ENCODE measurements around the gene ABCB9.

Gene ABCB9

DNA sequence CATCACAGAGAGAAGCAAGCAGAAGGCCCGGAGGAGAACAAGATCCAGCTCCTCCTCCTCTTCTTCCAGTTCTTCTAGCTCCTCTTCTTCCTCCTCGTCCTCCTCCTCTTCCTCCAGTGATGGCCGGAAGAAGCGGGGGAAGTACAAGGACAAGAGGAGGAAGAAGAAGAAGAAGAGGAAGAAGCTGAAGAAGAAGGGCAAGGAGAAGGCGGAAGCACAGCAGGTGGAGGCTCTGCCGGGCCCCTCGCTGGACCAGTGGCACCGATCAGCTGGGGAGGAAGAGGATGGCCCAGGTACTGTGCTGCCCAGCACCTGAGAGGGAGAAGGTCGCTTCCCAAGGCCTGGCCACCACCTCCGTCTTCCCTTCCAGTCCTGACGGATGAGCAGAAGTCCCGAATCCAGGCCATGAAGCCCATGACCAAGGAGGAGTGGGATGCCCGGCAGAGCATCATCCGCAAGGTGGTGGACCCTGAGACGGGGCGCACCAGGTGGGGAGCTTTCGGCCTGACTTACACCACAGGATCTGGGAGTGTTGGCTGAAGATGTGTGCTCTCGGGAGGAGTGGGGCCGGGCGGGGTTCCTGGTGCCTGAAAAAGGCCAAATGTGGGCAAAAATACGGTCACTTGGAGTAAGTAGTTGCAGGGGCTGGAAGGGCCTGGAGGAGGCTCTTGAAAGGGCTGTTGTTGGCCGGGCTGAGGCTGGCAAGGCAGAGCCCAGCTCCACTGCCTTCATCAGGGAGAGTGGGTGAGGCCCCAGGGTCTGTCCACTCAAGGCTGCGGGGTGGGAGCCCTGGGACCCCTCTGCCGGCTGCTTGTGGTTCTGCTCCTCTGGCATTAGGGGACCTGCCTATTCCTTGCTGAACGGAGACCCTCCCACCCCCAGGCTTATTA, 15.6 kb upstream of the ABCB9 start:
- DNase-seq (ENCODE audit: low spot score): no peak

GRCh38 chr12:122981036-122981471, 14.8 kb upstream of the ABCB9 start:
- no peak for DNase-seq (ENCODE audit: low spot score)

DNA sequence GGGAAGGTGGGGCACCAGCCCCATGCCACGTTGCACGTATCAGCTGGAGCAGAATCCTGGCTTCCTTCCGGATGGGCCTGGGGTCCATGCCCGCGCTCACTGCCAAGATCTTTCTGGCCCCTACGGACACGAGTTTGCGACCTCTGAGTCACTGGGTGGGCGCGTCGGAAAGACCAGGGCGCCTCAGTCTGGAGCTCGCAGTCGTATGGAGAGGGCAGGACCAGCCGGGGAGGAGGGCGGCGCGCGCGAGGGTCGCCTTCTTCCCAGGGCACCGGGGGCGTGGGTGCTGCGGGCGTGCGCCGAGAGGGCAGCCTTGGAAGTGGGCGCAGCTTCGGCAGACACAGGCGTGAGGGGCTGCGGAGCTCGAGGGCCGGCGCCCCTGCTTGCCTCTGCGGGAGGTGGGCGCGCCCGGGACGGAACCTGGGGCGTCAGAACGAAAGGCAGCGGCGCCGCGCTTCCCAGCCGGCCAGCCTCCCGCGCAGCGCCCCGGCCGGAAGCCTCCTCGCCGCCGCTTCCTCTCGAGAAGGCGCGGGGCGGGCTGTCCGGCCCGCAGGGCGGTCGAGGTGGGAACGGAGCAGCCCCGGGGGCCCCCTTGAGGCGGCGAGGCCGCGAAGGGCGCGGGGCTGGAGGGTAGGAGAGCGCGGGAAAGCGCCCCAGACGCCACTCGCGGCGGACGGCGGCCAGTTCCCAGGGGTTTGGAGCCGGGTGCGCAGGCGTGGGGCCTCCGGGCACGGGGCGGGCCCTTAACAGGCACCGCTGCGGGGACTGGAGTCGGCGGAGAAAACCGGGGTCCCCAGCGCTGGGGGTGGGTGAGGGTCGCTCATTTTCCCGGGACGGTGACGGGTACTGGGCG, 14.1 kb upstream of the ABCB9 start, which contains the start of gene ARL6IP4:
Gene ARL6IP4, plus strand, starts transcription at position 499 of the 853 bp plus-strand sequence. CDS start 459 bp downstream, outside the sequence.
- DNase-seq (ENCODE audit: low spot score): peak; percentile 84

DNA sequence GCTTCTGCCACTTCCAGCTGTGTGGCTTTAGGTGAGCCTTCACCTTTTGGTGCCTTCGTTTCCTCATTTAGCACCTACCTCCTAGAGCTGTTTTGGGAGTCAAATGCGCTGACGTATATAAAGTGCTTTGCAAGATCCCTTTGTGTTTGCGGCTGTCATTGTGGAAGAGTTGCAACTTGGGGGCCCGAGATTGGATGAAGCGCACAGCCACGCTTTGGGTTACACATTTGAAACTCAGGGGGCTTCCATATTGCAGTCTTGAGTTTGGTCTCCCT, 13.6 kb upstream of the ABCB9 start:
- DNase-seq (ENCODE audit: low spot score): no peak

DNA sequence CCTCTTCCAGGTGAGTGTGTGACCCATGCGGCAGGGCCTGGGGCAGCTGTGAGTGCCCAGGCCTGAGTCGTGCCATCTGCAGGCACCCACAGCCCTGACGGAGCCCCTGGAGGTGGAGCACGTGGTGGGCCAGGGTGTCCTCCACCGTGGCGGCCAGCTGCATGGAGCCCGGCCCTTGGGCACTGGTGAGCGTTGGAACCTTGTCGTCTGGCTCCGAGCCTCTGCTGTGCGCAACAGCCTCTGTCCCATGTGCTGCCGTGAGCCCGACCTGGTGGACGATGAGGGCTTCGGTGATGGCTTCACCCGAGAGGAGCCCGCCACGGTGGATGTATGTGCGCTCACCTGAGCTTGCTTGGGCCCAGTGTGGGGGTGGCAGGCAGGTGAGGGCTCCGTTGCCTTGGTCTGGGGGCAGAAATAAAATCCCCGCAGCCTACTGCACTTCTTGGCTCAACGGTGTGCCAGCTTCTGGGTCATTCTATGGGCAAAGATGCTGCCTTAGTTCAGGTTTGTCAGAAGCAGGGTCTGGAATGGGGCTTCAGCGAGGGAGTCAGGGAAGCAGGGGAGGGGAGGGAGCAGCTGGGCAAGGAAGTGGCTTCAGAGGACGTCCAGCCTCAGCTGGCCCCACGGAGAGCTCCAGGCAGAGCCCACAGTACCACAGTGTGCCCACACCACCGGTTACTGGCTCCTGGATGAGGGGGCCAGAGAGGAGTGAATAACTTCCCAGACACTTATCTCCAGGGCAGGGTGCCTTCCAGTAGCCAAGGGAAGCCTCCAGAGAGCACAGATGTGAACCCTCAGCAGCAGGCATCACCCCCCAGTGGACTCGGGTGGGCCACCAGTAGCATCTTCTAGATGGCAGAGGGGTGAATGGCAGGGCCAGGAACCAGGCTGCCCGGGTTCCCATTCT, 13.0 kb upstream of the ABCB9 start:
- no peak for DNase-seq (ENCODE audit: low spot score)

GRCh38 chr12:122978507-122978955, 12.3 kb upstream of the ABCB9 start:
- no peak for DNase-seq (ENCODE audit: low spot score)

DNA sequence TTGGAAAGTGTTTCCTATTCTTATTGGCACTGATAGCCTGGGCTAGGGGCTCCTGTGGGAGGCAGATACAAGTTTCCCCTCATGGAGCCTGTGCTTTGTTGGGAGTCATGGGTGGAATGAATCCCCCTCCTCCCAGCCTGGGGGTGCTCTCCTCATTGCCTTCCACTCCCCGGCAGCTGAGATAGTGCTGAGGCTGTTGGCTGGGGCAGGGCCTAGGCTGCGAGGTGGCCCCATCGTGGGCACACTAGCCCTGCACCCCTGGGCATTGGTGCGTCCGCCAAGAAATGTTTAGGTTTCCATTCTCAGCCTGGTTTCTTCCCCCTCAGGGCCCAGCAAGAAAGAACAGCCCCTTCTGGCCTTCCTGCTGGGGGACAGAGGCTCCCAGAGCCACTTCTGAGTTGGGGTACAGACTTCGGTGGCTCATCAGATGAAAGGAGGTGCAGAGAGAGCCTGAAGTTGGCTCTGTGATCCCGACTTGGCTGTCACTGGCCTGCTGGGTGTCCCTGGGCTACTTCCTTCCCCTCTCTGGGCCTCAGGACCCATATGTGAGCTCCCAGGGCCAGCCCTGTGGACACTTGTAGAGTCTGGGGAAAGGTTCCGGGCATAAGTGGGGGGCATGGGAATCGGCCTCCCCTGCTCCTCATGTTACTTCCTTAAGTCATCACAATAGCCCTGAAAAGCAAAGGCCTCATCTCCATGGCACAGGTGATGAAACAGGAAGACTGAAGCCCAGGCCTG, 11.6 kb upstream of the ABCB9 start:
- no peak for DNase-seq (ENCODE audit: low spot score)

DNA sequence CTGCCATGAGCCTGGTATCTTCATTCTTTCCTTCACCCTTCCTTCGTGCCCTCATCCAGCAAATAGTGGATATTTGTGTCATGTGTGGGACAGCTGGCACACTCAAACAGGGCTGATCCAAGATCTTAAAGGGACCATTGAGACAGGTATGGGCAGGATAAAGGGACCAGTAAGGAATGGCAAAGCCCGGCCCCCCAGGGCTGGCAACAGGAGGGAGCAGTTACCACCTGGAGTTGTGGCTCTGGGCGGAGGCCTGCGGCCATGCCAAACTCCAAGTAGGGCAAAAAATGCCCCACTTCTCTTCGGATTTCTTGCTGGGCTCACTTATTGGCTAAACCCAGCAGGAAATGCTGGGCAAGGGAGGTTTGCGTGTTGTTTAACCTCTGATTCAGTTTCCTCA, 10.9 kb upstream of the ABCB9 start:
- no peak for DNase-seq (ENCODE audit: low spot score)

GRCh38 chr12:122976648-122976975, 10.3 kb upstream of the ABCB9 start:
- no peak for DNase-seq (ENCODE audit: low spot score)

GRCh38 chr12:122975790-122976647, 9.8 kb upstream of the ABCB9 start:
- no peak for DNase-seq (ENCODE audit: low spot score)

DNA sequence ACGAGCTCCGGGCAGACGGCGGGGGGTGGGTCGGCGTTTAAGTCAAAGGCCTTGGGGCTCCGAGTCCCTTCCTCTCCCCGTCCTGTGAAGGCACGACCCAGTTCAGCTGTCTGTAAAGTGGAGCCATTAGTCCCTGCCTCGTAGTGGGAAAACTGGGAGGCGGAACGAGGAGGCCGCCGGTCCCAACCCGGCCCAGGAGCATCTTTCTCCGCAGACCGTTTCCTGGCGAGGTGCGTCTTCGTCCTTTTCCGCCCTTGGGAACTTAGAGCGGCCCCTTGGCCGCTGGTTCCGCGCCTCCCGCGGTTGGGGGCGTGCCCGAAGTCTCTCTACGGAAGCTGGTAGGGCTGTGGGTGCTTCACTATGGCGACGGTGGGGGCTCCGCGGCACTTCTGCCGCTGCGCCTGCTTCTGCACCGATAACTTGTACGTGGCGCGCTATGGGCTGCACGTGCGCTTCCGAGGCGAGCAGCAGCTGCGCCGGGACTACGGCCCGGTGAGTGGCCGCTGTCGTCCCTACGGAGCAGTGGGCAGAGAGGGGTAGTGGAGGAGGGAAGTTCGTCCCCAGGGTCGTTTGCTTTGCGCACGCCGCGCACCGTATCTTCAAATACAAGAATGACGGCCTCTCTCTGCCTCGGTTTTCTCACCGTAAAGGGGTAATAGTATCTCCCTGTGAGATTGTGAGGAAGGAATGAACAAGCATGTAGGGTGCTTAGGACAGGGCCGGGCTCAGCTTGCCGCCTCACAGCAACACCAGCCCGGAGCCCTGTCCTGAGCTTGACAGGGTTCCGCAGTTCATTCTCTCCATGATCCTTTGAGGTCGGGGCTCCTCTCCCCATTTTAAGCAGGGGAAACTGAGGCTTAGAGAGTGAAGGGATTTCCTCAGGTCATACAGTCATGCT, 8.9 kb upstream of the ABCB9 start, which contains the start of gene OGFOD2:
Gene OGFOD2, plus strand, starts transcription at position 353 of the 898 bp plus-strand sequence. Its CDS starts 8 bp downstream, at position 361.
- peak; percentile 88 for DNase-seq (ENCODE audit: low spot score)

DNA sequence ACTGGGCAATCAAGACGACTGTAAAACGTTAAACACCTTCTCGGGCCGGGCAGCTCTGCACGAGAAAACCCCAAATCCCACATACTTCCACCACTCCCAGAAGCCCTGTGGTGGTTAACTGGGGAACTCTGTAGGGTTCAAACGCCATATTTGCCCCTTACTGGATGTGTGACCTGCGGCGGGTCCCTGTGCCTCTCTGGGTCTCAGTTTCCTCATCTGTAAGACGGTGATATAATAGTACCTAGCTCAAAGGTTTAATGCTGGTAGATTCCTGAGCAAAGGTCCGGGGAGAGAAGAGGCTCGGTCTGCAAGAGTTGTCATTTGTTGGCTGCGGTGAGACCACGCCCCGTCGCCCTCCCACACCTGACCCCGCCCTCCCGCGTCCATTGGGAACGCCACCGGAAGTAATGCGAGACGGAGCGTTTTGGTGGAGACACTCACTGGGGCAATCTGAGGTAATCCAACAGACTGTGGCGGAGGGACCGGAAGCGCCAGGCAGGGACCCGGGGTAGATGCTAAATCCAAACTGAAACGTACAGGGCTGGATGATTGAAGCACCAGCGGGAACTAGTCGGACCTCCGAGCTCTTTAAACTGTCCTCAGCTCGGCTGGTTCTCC, 8.1 kb upstream of the ABCB9 start:
- DNase-seq (ENCODE audit: low spot score): peak; percentile 88

DNA sequence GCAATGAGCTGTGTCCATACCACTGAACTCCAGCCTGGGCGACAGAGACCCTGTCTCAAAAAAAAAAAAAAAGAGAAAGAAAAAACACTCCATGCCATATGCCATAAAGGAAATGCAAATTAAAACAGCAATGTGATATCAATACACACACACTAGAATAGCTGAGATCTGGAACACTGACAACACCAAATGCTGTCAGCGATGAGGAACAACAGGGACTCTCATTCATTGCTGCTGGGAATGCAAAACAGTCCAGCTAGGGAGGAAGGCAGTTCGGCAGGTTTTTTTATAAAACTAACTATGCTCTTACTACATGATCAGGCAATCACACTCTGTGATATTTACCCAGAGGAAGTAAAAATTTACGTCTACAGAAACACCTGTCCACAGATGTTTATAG, 3.4 kb upstream of the ABCB9 start:
- no peak for DNase-seq (ENCODE audit: low spot score)

DNA sequence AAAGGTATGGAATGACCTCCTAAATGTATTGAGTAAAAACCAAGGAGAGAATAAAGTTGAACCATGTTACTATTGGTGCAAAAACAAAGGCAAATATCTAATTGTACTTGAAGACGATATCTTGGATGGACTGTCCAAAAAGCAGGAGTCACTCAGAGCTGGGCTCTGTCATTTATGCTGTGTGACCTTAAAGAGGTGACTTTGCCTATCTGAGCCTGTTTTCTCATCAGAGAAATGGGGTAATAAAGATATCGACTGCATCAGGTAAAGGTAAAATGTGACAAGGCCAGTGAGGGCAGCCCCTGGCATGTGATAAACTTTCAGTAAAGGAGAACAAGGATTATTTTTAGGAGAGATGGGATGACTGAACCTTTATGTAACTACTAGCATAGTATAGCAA, 1.8 kb upstream of the ABCB9 start:
- DNase-seq (ENCODE audit: low spot score): no peak

DNA sequence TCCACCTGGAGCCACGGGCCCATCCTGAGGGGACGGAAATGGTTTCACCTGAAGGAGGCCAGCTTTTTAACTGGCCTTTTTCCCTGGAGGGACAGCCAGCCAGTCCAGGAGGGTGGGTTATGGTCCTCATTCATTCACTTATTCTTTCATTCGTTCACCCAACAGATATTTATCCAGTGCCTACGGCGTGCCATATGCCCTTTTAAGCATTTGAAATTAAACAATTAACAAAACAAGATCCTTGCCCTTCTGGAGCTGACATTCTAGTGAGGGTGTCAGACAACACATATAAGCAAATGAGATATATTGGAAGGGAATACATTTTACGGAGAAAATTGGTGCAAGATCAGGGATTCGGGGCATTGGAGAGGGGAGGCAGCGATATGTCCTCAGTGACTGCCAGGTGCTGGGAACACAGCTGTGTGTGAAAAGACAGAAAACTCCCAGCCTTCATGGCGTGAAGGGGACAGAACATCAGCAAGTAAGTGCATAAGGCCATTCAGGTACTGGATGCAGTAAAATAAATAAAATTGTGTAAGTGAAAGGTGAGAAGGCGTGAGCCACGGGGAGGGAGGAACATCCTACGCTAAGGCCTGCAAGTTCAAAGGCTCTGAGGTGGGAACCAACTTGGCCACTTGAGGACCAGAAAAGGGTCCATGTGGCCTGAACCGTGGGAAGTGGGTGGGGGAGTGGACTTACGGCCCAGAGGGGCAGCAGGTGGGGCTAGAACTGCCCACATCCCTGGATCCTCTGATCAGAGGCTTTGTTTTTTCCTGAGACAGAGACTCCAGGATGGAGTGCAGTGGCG, 684 bp upstream of the ABCB9 start:
- DNase-seq (ENCODE audit: low spot score): no peak

DNA sequence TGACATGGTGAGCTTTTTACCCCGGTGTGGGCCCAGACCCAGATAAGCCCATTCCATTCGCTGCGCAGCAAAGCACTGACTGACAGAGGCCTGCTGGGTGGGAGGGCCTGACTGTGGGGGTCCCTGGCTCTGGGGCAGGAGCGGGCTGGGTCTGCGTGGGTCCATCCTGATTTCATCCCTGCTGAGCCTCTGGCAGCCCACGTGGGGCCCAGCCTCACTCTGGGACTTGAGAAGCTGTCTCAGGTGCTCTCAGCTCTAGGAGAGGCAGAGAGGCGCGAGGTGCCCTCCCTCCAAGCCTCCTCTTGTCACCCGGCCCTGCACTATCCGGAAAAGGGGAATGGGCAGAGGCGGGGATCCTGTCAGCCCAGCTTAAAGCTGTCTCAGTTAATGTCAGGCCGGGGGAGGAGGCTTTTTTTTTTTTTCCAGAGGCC, 927 bp downstream of the ABCB9 start:
- DNase-seq (ENCODE audit: low spot score): no peak

DNA sequence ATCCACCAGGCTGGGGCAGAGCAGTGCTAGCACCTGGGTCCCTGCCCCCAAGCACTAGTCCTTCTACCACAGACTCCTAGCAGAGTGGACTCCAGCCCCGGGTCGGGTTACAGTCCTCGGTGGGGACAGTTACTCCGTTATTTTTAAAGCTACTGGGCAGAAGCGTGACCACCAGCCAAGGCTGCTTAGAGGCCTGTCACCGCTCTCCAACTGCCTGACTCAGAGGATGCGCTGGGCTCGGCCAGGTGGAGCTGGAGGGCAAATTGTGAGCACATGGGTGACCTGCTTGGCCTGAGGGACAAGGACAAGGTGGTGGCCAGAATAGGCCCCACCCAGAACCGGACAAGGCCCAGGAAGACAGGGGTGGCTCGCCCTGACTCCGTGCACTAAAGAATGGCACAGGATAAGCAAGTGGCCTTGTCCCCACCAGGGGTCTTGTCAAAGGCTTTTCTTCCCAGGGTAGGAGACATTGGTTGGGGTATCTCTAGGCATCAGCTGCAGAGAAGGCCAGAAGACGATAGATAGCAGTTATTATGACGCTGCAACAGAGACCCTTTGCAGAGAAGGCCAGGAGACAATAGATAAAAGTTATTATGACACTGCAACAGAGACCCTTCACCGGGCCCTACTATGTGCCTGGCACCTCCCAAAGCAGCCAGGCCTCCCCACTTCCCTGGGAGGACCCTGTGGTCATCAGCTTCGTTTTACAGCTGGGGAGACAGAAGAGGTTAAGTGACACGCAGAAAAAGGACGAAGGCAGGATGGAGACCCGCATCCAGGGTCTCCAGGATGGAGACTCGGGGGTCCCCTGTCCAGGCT, 1.6 kb downstream of the ABCB9 start:
- DNase-seq (ENCODE audit: low spot score): no peak
